GM10248 (cell line): Measurements from ENCODE around the gene PISD.

Experiments
- CTCF ChIA-PET: fragments of 300-600 bp; sonication (Branson Sonifier 250); formaldehyde crosslinking; extraction: SDS; loops from one replicate; lab custom pipeline; 2021; ENCODE audit warnings: antibody characterized with exemption; lab: Yijun Ruan, JAX
- POLR2A ChIA-PET: fragments of 350-650 bp; sonication (Branson Sonifier 250); formaldehyde crosslinking; extraction: SDS; loops from one replicate; lab custom pipeline; 2020; ENCODE audit warnings: antibody characterized with exemption; lab: Yijun Ruan, JAX
- DNase-seq: peaks from one replicate; pipeline ENCODE4 v3.0.0; 2012; ENCODE audit errors: extremely low spot score
- CTCF ChIP-seq: IDR thresholded peaks from 2 replicates; pipeline ENCODE4 v1.5.1; 2012; ENCODE audit warnings: mild to moderate bottlenecking, low read depth; ENCODE audit errors: extremely low read depth, missing control alignments, control extremely low read depth

Gene PISD

GRCh38 chr22:31583861-31584485, 78.0 kb downstream of the PISD start:
- ChIA-PET CTCF (interaction anchor here (0.7 to 1.2 kb wide), 3 partner anchors 14 to 371 kb away, joined by 3 to 5 read pairs (median 3); partner anchors contain the start of gene LIMK2), POLR2A (no interaction called here)
- TF ChIP-seq CTCF = no peak
- no peak for DNase-seq

- DNase-seq = no peak
- TF ChIP-seq CTCF = no peak
- CTCF ChIA-PET = interaction anchor here (1.2 kb wide), 1 partner anchor 10 kb away, joined by 3 read pairs; no protein-coding TSS in a partner anchor
- POLR2A ChIA-PET = interaction anchor here (0.6 kb wide), 1 partner anchor 59 kb away, joined by 3 read pairs; no protein-coding TSS in a partner anchor
These were observed 82.2 kb downstream of the PISD start for GRCh38 chr22:31579835-31580242.

GRCh38 chr22:31578171-31578570, 83.8 kb downstream of the PISD start:
- ChIA-PET POLR2A (no interaction called here), CTCF (interaction anchor here (2.1 kb wide), 1 partner anchor 18 kb away, joined by 8 read pairs; no protein-coding TSS in a partner anchor)
- no peak for DNase-seq
- no peak for TF ChIP-seq CTCF

GRCh38 chr22:31577711-31578110, 84.3 kb downstream of the PISD start:
- no peak for TF ChIP-seq CTCF
- POLR2A ChIA-PET = no interaction called here

GRCh38 chr22:31575190-31575589, 86.8 kb downstream of the PISD start:
- TF ChIP-seq CTCF = no peak
- ChIA-PET CTCF (interaction anchor here (1.4 to 1.5 kb wide), 2 partner anchors 14 to 18 kb away, joined by 3 to 7 read pairs; no protein-coding TSS in a partner anchor), POLR2A (no interaction called here)
- no peak for DNase-seq

More at GRCh38 chr22:31577711-31578110, 84.3 kb downstream of the PISD start:
- no peak for DNase-seq
- CTCF ChIA-PET = interaction anchor here (2.1 kb wide), 1 partner anchor 17 kb away, joined by 8 read pairs; no protein-coding TSS in a partner anchor

- no peak for TF ChIP-seq CTCF
- no peak for DNase-seq
- CTCF ChIA-PET = interaction anchor here (0.8 to 1.5 kb wide), 3 partner anchors 12 to 17 kb away, joined by 3 to 7 read pairs (median 4); no protein-coding TSS in a partner anchor
- POLR2A ChIA-PET = no interaction called here
These were observed 87.9 kb downstream of the PISD start for GRCh38 chr22:31574055-31574670.
